Loucy (cell line): ENCODE measurements around the gene TNFRSF25.

Source experiments
- CTCF ChIP-seq: fragments of 200-600 bp; sonication (generic); conservative IDR thresholded peaks from 2 replicates; pipeline ENCODE4 v1.5.1; 2014; ENCODE audit warnings: mild to moderate bottlenecking, antibody characterized with exemption, low read length
- EZH2phosphoT487 ChIP-seq: fragments of 200-600 bp; IDR thresholded peaks from 2 replicates; pipeline ENCODE4 v1.6.1; 2018; ENCODE audit warnings: antibody characterized with exemption, mild to moderate bottlenecking, moderate library complexity, borderline replicate concordance

DNA sequence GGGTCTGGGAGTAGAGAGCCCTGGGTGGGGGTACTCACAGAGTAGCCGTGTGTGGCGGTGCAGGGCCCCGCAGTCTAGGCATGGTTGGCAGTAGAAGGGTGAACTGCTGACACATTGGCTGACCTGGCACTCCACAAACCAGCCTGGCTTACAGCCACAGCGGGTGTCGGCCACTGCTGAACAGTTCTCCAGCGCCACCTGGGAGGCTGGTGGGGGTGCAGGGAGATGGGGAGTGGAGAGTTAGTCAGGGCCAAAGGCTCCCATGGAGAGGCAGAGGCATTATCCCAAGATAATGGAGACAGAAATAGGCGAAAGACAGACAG lies 1.5 kb downstream of the TNFRSF25 start:
- no peak for TF ChIP-seq CTCF
- TF ChIP-seq EZH2phosphoT487 = no peak
